ENCODE data around the gene NDUFV2.
"Not testable (repeated sequence)": the region's sequence is repeated elsewhere in the genome, so short reads cannot be mapped to it uniquely, and the experiment has no call there.

NDUFV2 gene

GRCh38 chr18:9102508-9103375 lies at the start of gene NDUFV2:
NDUFV2 (plus strand) TSS chr18:9102699; CDS start chr18:9102744, 45 bp downstream.
- peak; percentile 93 to 97 (median 95) for DNase-seq

- no peak for DNase-seq
Measured at GRCh38 chr18:9053814-9054213, 48.7 kb upstream of the NDUFV2 start.

GRCh38 chr18:9055185-9055584 lies 47.3 kb upstream of the NDUFV2 start:
- DNase-seq, result no peak

GRCh38 chr18:9055626-9056025 lies 46.9 kb upstream of the NDUFV2 start:
- no peak for DNase-seq

- DNase-seq, result no peak
Measured at GRCh38 chr18:9057646-9058045, 44.9 kb upstream of the NDUFV2 start.

GRCh38 chr18:9058406-9058805 lies 44.1 kb upstream of the NDUFV2 start:
- DNase-seq, result no peak

- no peak for DNase-seq
Measured at GRCh38 chr18:9062418-9062751, 40.1 kb upstream of the NDUFV2 start.

- DNase-seq, result no peak
Measured at GRCh38 chr18:9065864-9066263, 36.6 kb upstream of the NDUFV2 start.

- DNase-seq, result no peak
Measured at GRCh38 chr18:9066358-9066757, 36.1 kb upstream of the NDUFV2 start.

GRCh38 chr18:9066817-9067306 lies 35.6 kb upstream of the NDUFV2 start:
- no peak for DNase-seq

- DNase-seq, result no peak
Measured at GRCh38 chr18:9067823-9068222, 34.7 kb upstream of the NDUFV2 start.

GRCh38 chr18:9068346-9068745 lies 34.2 kb upstream of the NDUFV2 start:
- DNase-seq, result no peak

- DNase-seq, result no peak
Measured at GRCh38 chr18:9069601-9070000, 32.9 kb upstream of the NDUFV2 start.

GRCh38 chr18:9070212-9070611 lies 32.3 kb upstream of the NDUFV2 start:
- DNase-seq, result no peak

GRCh38 chr18:9079818-9080528 lies 22.5 kb upstream of the NDUFV2 start:
- DNase-seq, result no peak

GRCh38 chr18:9081940-9082339 lies 20.6 kb upstream of the NDUFV2 start:
- no peak for DNase-seq

GRCh38 chr18:9082711-9083510 lies 19.6 kb upstream of the NDUFV2 start:
- DNase-seq, result peak in 3 of 6 experiments; percentile 11 to 47 (median 25)

- DNase-seq, result no peak
Measured at GRCh38 chr18:9086015-9086414, 16.5 kb upstream of the NDUFV2 start.

- no peak for DNase-seq
Measured at GRCh38 chr18:9086624-9087023, 15.9 kb upstream of the NDUFV2 start.

- no peak for DNase-seq
Measured at GRCh38 chr18:9087144-9087543, 15.4 kb upstream of the NDUFV2 start.

GRCh38 chr18:9088252-9088651 lies 14.2 kb upstream of the NDUFV2 start:
- no peak for DNase-seq

- not testable (repeated sequence) for DNase-seq
Measured at GRCh38 chr18:9088727-9089126, 13.8 kb upstream of the NDUFV2 start.

- DNase-seq, result no peak
Measured at GRCh38 chr18:9090578-9090977, 11.9 kb upstream of the NDUFV2 start.

Data from stimulated activated naive CD4-positive, alpha-beta T cell (primary cell).